Muscle layer of colon (tissue), 2 donors: Measurements from ENCODE around the gene JAK2.
"Not testable (repeated sequence)": the region's sequence is repeated elsewhere in the genome, so short reads cannot be mapped to it uniquely, and the experiment has no call there.

Experiments used
- H3K27ac ChIP-seq: one replicate; pipeline ENCODE4 v1.7.0; 2013; ENCODE audit warnings: low read depth, mild to moderate bottlenecking, low read length, moderate library complexity
- H3K27me3 ChIP-seq, 2 donors: one replicate each; pipeline ENCODE4 v1.7.0; 2013; ENCODE audit warnings: low read length in 2 of 2, mild to moderate bottlenecking in 2 of 2; ENCODE audit not compliant: insufficient read depth in 2 of 2, control insufficient read depth in 1 of 2
- H3K36me3 ChIP-seq: one replicate; pipeline ENCODE4 v1.7.0; 2013; ENCODE audit warnings: mild to moderate bottlenecking, low read length; ENCODE audit not compliant: insufficient read depth
- H3K4me1 ChIP-seq: one replicate; pipeline ENCODE4 v1.7.0; 2013; ENCODE audit warnings: mild to moderate bottlenecking, low read length; ENCODE audit not compliant: insufficient read depth
- H3K4me3 ChIP-seq, 2 donors: one replicate each; pipeline ENCODE4 v1.7.0; 2013; ENCODE audit warnings: low read length in 2 of 2, low read depth in 1 of 2, mild to moderate bottlenecking in 1 of 2, moderate library complexity in 1 of 2
- H3K9ac ChIP-seq: one replicate; pipeline ENCODE4 v1.7.0; 2013; ENCODE audit warnings: low read length
- H3K9me3 ChIP-seq: one replicate; pipeline ENCODE4 v1.7.0; 2013; ENCODE audit warnings: mild to moderate bottlenecking, low read length
- donor health status: abdominal sarcoma.
- donor health status: Adenocarcinoma of cecum.

The JAK2 gene

GRCh38 chr9:4984621-4985385 is at the start of gene JAK2:
Gene JAK2 (plus strand): TSS chr9:4985272. CDS start chr9:5021988, 36,716 bp downstream.
- peak within 1 kb of the TSS; percentile 80 for H3K27ac ChIP-seq
- no peaks in the 10 kb centered on the region for H3K9me3 ChIP-seq
- H3K9ac ChIP-seq, result peak within 1 kb of the TSS; percentile 90
- no peaks in the 10 kb centered on the region for H3K36me3 ChIP-seq
- H3K4me3 ChIP-seq, result peak within 1 kb of the TSS; percentile 76 to 77
- H3K27me3 ChIP-seq, result no peaks in the 10 kb centered on the region
- H3K4me1 ChIP-seq, result peaks cover 24% of the 10 kb centered on the region

GRCh38 chr9:4936277-4936676 is 48.8 kb upstream of the JAK2 start:
- H3K4me3 ChIP-seq, result no peak overlapping the region
- H3K36me3 ChIP-seq, result no peaks in the 10 kb centered on the region
- H3K9me3 ChIP-seq, result no peaks in the 10 kb centered on the region
- H3K9ac ChIP-seq, result peak overlapping the region; percentile 14
- peaks cover 27% of the 10 kb centered on the region for H3K4me1 ChIP-seq
- no peaks in the 10 kb centered on the region for H3K27me3 ChIP-seq
- H3K27ac ChIP-seq, result no peak overlapping the region

- Histone ChIP-seq H3K4me1 (peaks cover 27% of the 10 kb centered on the region), H3K9ac (no peak overlapping the region), H3K27me3 (no peaks in the 10 kb centered on the region), H3K4me3 (no peak overlapping the region), H3K9me3 (no peaks in the 10 kb centered on the region), H3K27ac (no peak overlapping the region), H3K36me3 (no peaks in the 10 kb centered on the region)
Observed at GRCh38 chr9:4936823-4937222, 48.2 kb upstream of the JAK2 start.

- H3K9me3 ChIP-seq, result no peaks in the 10 kb centered on the region
- peaks cover 25% of the 10 kb centered on the region for H3K4me1 ChIP-seq
- no peak overlapping the region for H3K4me3 ChIP-seq
- H3K27ac ChIP-seq, result no peak overlapping the region
- H3K27me3 ChIP-seq, result no peaks in the 10 kb centered on the region
- no peak overlapping the region for H3K9ac ChIP-seq
- H3K36me3 ChIP-seq, result no peaks in the 10 kb centered on the region
Observed at GRCh38 chr9:4937446-4937845, 47.6 kb upstream of the JAK2 start.

- no peak overlapping the region for H3K9ac ChIP-seq
- H3K9me3 ChIP-seq, result no peaks in the 10 kb centered on the region
- no peak overlapping the region for H3K4me3 ChIP-seq
- H3K27ac ChIP-seq, result no peak overlapping the region
- no peaks in the 10 kb centered on the region for H3K27me3 ChIP-seq
- no peaks in the 10 kb centered on the region for H3K36me3 ChIP-seq
- H3K4me1 ChIP-seq, result peaks cover 15% of the 10 kb centered on the region
Observed at GRCh38 chr9:4938496-4938895, 46.6 kb upstream of the JAK2 start.

- Histone ChIP-seq H3K9ac (no peak overlapping the region), H3K9me3 (no peaks in the 10 kb centered on the region), H3K4me3 (no peak overlapping the region), H3K4me1 (peaks cover 14% of the 10 kb centered on the region), H3K27me3 (no peaks in the 10 kb centered on the region), H3K36me3 (no peaks in the 10 kb centered on the region), H3K27ac (no peak overlapping the region)
Observed at GRCh38 chr9:4939118-4939561, 45.9 kb upstream of the JAK2 start.

GRCh38 chr9:4942042-4942691 is 42.9 kb upstream of the JAK2 start:
- H3K4me3 ChIP-seq, H3K36me3 ChIP-seq, H3K4me1 ChIP-seq, H3K9ac ChIP-seq, H3K27ac ChIP-seq, H3K9me3 ChIP-seq, H3K27me3 ChIP-seq: not testable (repeated sequence)

- H3K27ac ChIP-seq, result no peak overlapping the region
- H3K36me3 ChIP-seq, result no peaks in the 10 kb centered on the region
- H3K9me3 ChIP-seq, result no peaks in the 10 kb centered on the region
- H3K4me3 ChIP-seq, result no peak overlapping the region
- no peak overlapping the region for H3K9ac ChIP-seq
- no peaks in the 10 kb centered on the region for H3K27me3 ChIP-seq
- no peaks in the 10 kb centered on the region for H3K4me1 ChIP-seq
Observed at GRCh38 chr9:4943346-4943745, 41.7 kb upstream of the JAK2 start.

- not testable (repeated sequence) for H3K4me1 ChIP-seq, H3K9ac ChIP-seq, H3K27me3 ChIP-seq, H3K36me3 ChIP-seq, H3K4me3 ChIP-seq, H3K9me3 ChIP-seq, H3K27ac ChIP-seq
Observed at GRCh38 chr9:4944431-4945211, 40.5 kb upstream of the JAK2 start.

- Histone ChIP-seq H3K36me3 (no peaks in the 10 kb centered on the region), H3K4me1 (no peaks in the 10 kb centered on the region), H3K27me3 (no peaks in the 10 kb centered on the region), H3K9ac (no peak overlapping the region), H3K27ac (no peak overlapping the region), H3K4me3 (no peak overlapping the region), H3K9me3 (no peaks in the 10 kb centered on the region)
Observed at GRCh38 chr9:4946937-4947336, 38.1 kb upstream of the JAK2 start.

GRCh38 chr9:4955836-4956235 is 29.2 kb upstream of the JAK2 start:
- Histone ChIP-seq H3K27ac (no peak overlapping the region), H3K4me3 (no peak overlapping the region), H3K36me3 (no peaks in the 10 kb centered on the region), H3K9ac (no peak overlapping the region), H3K4me1 (no peaks in the 10 kb centered on the region), H3K27me3 (no peaks in the 10 kb centered on the region), H3K9me3 (no peaks in the 10 kb centered on the region)
